Jurkat, Clone E6-1 (cell line): ENCODE measurements around the gene SQSTM1.
"Not testable (repeated sequence)": the region's sequence is repeated elsewhere in the genome, so short reads cannot be mapped to it uniquely, and the experiment has no call there.

Experiments used
- DNase-seq: peaks from one replicate; pipeline ENCODE4 v3.0.0-alpha.2; 2011; ENCODE audit warnings: low read depth, low spot score
- H3K4me3 ChIP-seq: 2 replicates; pipeline ENCODE4 v1.5.1; 2011; ENCODE audit warnings: mild to moderate bottlenecking, low read length, control low read depth, moderate library complexity

Gene SQSTM1

GRCh38 chr5:179867476-179867875 lies 46.8 kb downstream of the SQSTM1 start:
- no peak for DNase-seq
- no peak overlapping the region for H3K4me3 ChIP-seq

GRCh38 chr5:179868541-179868940 lies 47.8 kb downstream of the SQSTM1 start:
- no peak for DNase-seq
- H3K4me3 ChIP-seq, result no peak overlapping the region

- no peak for DNase-seq
- H3K4me3 ChIP-seq, result no peak overlapping the region
These were observed 48.4 kb downstream of the SQSTM1 start for GRCh38 chr5:179869101-179869500.

GRCh38 chr5:179869641-179870402 lies 49.1 kb downstream of the SQSTM1 start:
- DNase-seq, result no peak
- no peak overlapping the region for H3K4me3 ChIP-seq

GRCh38 chr5:179870403-179870903 lies 49.7 kb downstream of the SQSTM1 start:
- H3K4me3 ChIP-seq, result no peak overlapping the region
- DNase-seq, result peak; percentile 20

GRCh38 chr5:179870952-179871351 lies 50.2 kb downstream of the SQSTM1 start:
- no peak overlapping the region for H3K4me3 ChIP-seq

GRCh38 chr5:179871533-179871932 lies 50.8 kb downstream of the SQSTM1 start:
- DNase-seq, H3K4me3 ChIP-seq: not testable (repeated sequence)

More at GRCh38 chr5:179870952-179871351, 50.2 kb downstream of the SQSTM1 start:
- no peak for DNase-seq

GRCh38 chr5:179872055-179872827 lies 51.5 kb downstream of the SQSTM1 start:
- H3K4me3 ChIP-seq, result no peak overlapping the region
- no peak for DNase-seq

GRCh38 chr5:179872828-179873575 lies 52.3 kb downstream of the SQSTM1 start:
- H3K4me3 ChIP-seq, result no peak overlapping the region
- DNase-seq, result no peak

GRCh38 chr5:179873588-179874110 lies 52.9 kb downstream of the SQSTM1 start:
- no peak for DNase-seq
- H3K4me3 ChIP-seq, result no peak overlapping the region

- no peak for DNase-seq
- no peak overlapping the region for H3K4me3 ChIP-seq
These were observed 53.4 kb downstream of the SQSTM1 start for GRCh38 chr5:179874136-179874535.

GRCh38 chr5:179874536-179875292 lies 54.0 kb downstream of the SQSTM1 start:
- no peak overlapping the region for H3K4me3 ChIP-seq
- DNase-seq, result no peak

GRCh38 chr5:179875741-179876609 lies 55.3 kb downstream of the SQSTM1 start:
- H3K4me3 ChIP-seq, result no peak overlapping the region
- DNase-seq, result no peak

- no peak overlapping the region for H3K4me3 ChIP-seq
- DNase-seq, result no peak
These were observed 55.9 kb downstream of the SQSTM1 start for GRCh38 chr5:179876610-179876952.

- DNase-seq, result no peak
- H3K4me3 ChIP-seq, result no peak overlapping the region
These were observed 57.7 kb downstream of the SQSTM1 start for GRCh38 chr5:179878222-179879002.

- no peak for DNase-seq
- no peak overlapping the region for H3K4me3 ChIP-seq
These were observed 58.4 kb downstream of the SQSTM1 start for GRCh38 chr5:179879003-179879689.

GRCh38 chr5:179879690-179880010 lies 58.9 kb downstream of the SQSTM1 start:
- no peak overlapping the region for H3K4me3 ChIP-seq
- DNase-seq, result no peak
